ENCODE data around the gene RAB7A.

DNA sequence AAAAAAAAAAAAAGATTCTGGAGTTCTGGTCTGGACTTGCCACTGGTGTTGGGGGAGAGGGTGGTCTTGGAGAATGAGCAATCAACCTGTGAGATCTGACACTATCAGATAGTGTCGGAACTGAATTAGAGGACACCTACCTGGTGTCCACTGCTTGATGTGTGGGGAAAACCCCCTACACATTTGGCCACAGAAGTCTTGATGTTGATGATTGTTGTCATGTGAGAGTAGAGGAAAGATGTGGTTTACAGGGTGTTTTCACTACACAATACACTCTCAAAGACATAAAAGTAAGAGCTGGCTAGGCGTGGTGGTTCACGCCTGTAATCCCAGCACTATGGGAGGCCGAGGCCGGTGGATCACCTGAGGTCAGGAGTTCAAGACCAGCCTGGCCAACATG, 36.9 kb upstream of the RAB7A start:
- TF ChIP-seq, protein P1, sequence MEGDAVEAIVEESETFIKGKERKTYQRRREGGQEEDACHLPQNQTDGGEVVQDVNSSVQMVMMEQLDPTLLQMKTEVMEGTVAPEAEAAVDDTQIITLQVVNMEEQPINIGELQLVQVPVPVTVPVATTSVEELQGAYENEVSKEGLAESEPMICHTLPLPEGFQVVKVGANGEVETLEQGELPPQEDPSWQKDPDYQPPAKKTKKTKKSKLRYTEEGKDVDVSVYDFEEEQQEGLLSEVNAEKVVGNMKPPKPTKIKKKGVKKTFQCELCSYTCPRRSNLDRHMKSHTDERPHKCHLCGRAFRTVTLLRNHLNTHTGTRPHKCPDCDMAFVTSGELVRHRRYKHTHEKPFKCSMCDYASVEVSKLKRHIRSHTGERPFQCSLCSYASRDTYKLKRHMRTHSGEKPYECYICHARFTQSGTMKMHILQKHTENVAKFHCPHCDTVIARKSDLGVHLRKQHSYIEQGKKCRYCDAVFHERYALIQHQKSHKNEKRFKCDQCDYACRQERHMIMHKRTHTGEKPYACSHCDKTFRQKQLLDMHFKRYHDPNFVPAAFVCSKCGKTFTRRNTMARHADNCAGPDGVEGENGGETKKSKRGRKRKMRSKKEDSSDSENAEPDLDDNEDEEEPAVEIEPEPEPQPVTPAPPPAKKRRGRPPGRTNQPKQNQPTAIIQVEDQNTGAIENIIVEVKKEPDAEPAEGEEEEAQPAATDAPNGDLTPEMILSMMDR (IDR thresholded peaks at IDR 0.05): no peak
- TF ChIP-seq EZH2 (IDR thresholded peaks at IDR 0.05; ENCODE audit: borderline replicate concordance, insufficient read depth, low read depth, low read length, poor library complexity, severe bottlenecking): no peak

Data from B cell (primary cell).